Measurements from ENCODE around the gene NDOR1.

The NDOR1 gene

GRCh38 chr9:137221506-137222111 is 16.1 kb downstream of the NDOR1 start:
- TF ChIP-seq CTCF (IDR thresholded peaks at IDR 0.05; ENCODE audit: insufficient read depth, low read depth, low read length, missing control alignments) = no peak
- no peak for DNase-seq (ENCODE audit: low read depth)
- peak overlapping the region; percentile 30 for H3K4me3 ChIP-seq (ENCODE audit: low read length)

GRCh38 chr9:137222190-137223077 is 16.9 kb downstream of the NDOR1 start, which contains the start of gene RNF208:
TSS of gene RNF208 (minus strand) at chr9:137222240. CDS start at chr9:137221212, 1,028 bp downstream.
- TF ChIP-seq CTCF (IDR thresholded peaks at IDR 0.05; ENCODE audit: insufficient read depth, low read depth, low read length, missing control alignments) = no peak
- peak within 1 kb of the TSS; percentile 64 for H3K4me3 ChIP-seq (ENCODE audit: low read length)
- no peak for DNase-seq (ENCODE audit: low read depth)

GRCh38 chr9:137223078-137223970 is 17.8 kb downstream of the NDOR1 start:
- H3K4me3 ChIP-seq (ENCODE audit: low read length) = peak overlapping the region; percentile 64
- DNase-seq (ENCODE audit: low read depth) = peak; percentile 98
- TF ChIP-seq CTCF (IDR thresholded peaks at IDR 0.05; ENCODE audit: insufficient read depth, low read depth, low read length, missing control alignments) = no peak

GRCh38 chr9:137224830-137225694 is 19.6 kb downstream of the NDOR1 start, which contains the start of gene CYSRT1:
TSS of gene CYSRT1 (plus strand) at chr9:137225174. CDS start at chr9:137225622, 448 bp downstream.
- TF ChIP-seq CTCF (IDR thresholded peaks at IDR 0.05; ENCODE audit: insufficient read depth, low read depth, low read length, missing control alignments) = no peak
- H3K4me3 ChIP-seq (ENCODE audit: low read length) = peak within 1 kb of the TSS; percentile 64
- peak; percentile 34 for DNase-seq (ENCODE audit: low read depth)

- peak; percentile 20 for DNase-seq (ENCODE audit: low read depth)
- no peak for TF ChIP-seq CTCF (IDR thresholded peaks at IDR 0.05; ENCODE audit: insufficient read depth, low read depth, low read length, missing control alignments)
- H3K4me3 ChIP-seq (ENCODE audit: low read length) = peak overlapping the region; percentile 46
Measured at GRCh38 chr9:137225699-137226331, 20.3 kb downstream of the NDOR1 start.

Measured in epithelial cell of esophagus (primary cell).